AG20443 (cell line): ENCODE data around the gene OVCA2.

Source experiments
- DNase-seq: peaks from one replicate; pipeline ENCODE4 v3.0.0; 2012; ENCODE audit warnings: low spot score, mixed read lengths

The OVCA2 gene

GRCh38 chr17:2034157-2034556 is 7.7 kb upstream of the OVCA2 start:
- peak; percentile 51 for DNase-seq

- DNase-seq: peak; percentile 57
Observed at GRCh38 chr17:2034806-2035540, 6.8 kb upstream of the OVCA2 start.

- no peak for DNase-seq
Observed at GRCh38 chr17:2035541-2036488, 6.0 kb upstream of the OVCA2 start.

- DNase-seq: no peak
Observed at GRCh38 chr17:2037155-2037554, 4.7 kb upstream of the OVCA2 start.

- no peak for DNase-seq
Observed at GRCh38 chr17:2040219-2040827, 1.5 kb upstream of the OVCA2 start.

- no peak for DNase-seq
Observed at GRCh38 chr17:2040942-2041560, 771 bp upstream of the OVCA2 start.

GRCh38 chr17:2042390-2042847 is 597 bp downstream of the OVCA2 start:
- DNase-seq: peak; percentile 37

- DNase-seq: no peak
Observed at GRCh38 chr17:2042933-2043332, 1.1 kb downstream of the OVCA2 start.

- DNase-seq: peak; percentile 70
Observed at GRCh38 chr17:2043785-2044184, 2.0 kb downstream of the OVCA2 start.

- DNase-seq: no peak
Observed at GRCh38 chr17:2044263-2044894, 2.6 kb downstream of the OVCA2 start.

GRCh38 chr17:2047590-2047989 is 5.8 kb downstream of the OVCA2 start:
- DNase-seq: no peak

GRCh38 chr17:2048805-2049204 is 7.0 kb downstream of the OVCA2 start:
- no peak for DNase-seq

GRCh38 chr17:2049333-2050299 is 7.8 kb downstream of the OVCA2 start:
- peak; percentile 95 for DNase-seq

- DNase-seq: peak; percentile 76
Observed at GRCh38 chr17:2050300-2051060, 8.7 kb downstream of the OVCA2 start.

- DNase-seq: no peak
Observed at GRCh38 chr17:2051061-2051932, 9.5 kb downstream of the OVCA2 start.

GRCh38 chr17:2051933-2052559 is 10.2 kb downstream of the OVCA2 start:
- no peak for DNase-seq

GRCh38 chr17:2053380-2054261 is 11.8 kb downstream of the OVCA2 start:
- DNase-seq: peak; percentile 75
